Measurements from ENCODE around the gene TIMP4.

TIMP4 gene

DNA sequence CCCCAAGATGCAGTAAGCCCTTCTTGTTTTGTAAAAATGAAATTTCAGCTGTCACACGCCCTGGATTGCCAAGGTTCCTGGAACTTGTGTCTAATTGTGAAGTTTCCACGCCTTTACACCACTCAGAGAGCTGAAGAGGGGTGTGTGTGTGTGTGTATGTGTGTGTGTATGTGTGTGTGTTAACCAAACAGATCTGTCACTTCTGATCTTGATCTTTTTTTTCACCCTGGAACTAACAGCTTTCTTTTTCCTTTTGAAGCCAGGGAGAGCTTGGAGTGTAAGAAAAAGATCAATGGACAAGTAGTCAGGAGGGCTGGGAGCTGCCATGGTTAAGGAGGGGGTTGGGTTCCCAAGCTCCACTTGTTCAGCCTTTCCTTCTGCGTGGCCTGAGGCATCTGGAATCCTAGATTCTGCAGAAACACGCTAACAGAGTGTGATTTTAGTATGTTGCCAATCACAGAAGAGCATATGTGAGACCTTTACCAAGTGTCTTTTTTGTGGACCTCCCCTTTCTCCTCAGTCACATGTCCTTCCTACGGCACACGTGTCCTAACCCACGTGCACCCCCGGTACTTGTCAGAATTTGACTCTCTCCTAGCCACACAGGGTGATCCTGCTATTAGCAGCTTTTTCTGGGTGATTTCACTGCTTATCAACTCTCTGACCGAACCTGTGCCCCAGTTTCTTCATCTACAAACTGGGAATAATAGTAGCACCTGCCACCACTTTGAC is 11.5 kb downstream of the TIMP4 start:
- no peak for DNase-seq

- DNase-seq: no peak
Measured at GRCh38 chr3:12143949-12144504, 14.7 kb downstream of the TIMP4 start.

DNA sequence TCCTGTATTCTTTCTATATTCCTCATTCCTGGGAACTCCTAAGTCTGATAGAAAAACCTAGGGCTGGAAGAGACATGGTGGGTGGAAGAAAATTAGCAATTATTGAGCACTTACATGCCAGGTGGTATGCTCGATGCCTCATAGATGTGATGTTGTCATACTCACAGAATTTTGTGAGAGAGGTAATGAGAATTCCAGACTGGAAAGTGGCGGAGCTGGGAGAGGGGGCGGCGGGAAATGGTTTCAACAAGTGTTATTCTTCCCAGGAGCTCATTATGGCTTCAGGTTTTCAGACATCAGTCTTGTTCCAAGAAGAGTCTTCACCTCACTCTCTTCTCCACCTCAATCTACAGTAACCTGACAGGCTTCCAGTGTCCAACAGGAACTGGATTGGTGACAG is 16.2 kb downstream of the TIMP4 start:
- no peak for DNase-seq

GRCh38 chr3:12141350-12141749 is 17.4 kb downstream of the TIMP4 start:
- no peak for DNase-seq

DNA sequence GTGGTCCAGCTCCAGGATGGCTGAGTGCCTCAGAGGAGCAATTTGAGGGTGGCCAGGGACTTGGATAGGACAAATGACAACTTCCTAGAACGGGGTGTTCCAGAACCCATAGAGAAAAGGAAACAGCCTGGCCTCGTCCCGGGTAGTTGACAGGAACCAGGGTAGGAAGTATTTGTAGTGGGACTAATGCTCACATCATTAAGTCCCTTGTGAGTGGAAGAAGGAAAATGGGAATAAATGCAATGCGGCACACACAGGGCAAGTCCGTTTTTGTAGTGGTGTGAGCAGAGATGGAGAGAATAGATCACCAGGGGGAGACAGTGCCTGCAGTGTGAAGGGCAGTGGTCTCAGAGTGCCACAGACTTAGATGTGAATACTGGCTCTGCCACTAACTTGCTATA is 19.6 kb downstream of the TIMP4 start:
- DNase-seq: no peak

DNA sequence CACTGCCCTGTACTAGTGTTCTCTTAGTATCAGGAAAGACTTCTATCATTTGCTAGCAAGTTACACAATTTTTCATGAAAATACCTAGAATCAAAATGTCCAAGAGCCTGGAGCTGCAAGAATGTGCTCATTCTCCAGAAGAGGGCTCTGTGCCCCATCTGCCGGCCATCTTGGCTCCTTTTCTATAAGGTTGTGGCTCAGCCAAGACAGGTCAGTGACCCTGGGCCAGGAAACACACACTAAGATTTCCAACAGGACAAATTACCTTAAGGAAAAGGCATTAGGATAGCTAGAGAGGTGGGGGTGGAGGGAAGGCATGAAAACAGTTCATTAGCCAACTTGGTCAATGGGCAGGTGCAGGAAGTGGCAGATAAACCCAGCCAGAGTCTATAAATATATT is 20.7 kb downstream of the TIMP4 start:
- DNase-seq: no peak

DNA sequence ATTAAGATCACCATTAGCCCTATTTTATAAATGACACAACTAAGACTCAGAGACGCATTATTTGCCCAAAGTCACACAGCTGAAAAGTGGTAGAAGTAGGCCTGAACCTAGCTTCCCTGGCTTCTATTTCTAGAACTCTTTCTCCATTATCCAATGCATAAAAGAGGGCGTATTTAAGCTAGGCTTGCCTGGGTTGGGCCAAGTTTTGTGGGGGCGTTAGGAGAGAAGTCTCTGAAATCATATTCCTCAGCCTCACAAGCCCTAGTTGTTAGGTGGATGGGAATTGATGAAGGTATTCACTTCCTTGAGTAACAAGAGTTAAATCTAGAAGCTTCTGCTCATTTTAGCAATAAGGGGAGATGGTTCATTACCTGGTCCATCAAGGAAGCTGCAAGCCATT is 22.3 kb downstream of the TIMP4 start:
- no peak for DNase-seq

DNA sequence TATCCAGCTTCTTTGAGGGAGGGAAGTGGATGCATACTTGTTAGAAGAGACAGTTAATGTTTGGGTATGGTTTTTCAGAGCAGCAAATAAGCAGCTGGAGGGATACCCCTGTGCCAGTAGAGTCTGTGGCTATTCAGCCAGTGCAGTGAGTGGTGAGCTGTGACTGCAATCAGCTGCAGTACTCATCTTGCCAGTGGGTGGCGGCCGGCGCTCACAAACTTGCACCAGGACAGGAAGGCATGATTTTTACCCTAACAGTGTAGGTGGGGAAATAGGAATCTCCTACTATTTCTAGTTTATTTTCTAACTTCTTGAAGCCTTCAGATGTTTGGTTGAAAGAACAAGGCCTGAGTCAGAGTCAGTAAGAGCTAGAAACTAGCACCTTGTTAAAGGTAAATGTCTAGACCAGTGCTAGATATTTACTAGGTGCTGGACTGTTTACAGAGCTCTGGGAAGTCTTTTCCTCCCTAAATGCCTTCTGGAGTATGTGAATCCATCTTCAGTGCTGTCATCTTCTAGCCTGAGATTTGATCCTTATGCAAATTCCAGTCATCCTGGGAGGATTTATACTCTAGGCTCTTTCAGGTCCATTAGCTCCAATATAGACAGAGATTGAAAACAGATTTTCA is 23.6 kb downstream of the TIMP4 start:
- peak; percentile 16 for DNase-seq

DNA sequence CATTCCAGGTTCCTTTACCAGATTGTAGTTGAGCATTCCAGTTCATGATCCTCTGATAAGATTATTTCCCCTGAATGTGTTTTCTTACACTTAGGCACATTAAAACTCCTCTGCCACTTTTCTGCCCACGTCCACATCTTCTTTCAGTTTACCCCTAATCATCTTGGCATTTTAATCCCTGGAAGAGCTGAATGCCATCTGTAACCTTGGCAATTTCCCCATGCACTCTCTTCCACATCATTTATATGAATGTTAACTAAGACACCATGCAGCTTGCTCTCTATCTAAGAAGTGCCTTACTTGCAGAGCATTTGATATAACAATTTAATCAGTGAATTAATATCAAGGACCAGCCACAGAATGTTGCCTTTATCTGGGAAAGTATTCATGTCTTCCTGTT is 25.8 kb downstream of the TIMP4 start:
- no peak for DNase-seq

GRCh38 chr3:12131351-12132090 is 27.2 kb downstream of the TIMP4 start:
- DNase-seq: no peak

GRCh38 chr3:12127391-12127790 is 31.3 kb downstream of the TIMP4 start:
- DNase-seq: no peak

GRCh38 chr3:12125772-12126171 is 32.9 kb downstream of the TIMP4 start:
- DNase-seq: no peak

DNA sequence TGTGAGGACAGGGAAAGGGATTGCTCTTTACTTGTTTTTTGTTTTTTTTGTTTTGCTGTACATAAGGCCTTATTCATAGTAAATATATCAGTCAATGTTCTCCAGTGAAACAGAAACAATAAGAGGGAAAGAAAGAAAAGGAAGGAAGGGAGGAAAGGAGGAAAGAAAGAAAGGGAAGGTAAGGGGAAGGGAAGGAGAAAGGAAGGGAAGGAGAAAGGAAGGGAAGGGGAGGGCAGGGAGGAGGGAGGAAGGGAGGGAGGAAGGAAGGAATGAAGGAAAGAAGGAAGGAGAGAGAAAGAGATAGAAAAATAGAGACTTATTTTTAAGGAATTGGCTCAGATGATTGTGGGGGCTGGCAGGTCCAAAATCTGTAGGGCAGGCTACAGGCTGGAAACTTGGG is 37.2 kb downstream of the TIMP4 start:
- DNase-seq: no peak

GRCh38 chr3:12120374-12121140 is 38.2 kb downstream of the TIMP4 start:
- DNase-seq: no peak

DNA sequence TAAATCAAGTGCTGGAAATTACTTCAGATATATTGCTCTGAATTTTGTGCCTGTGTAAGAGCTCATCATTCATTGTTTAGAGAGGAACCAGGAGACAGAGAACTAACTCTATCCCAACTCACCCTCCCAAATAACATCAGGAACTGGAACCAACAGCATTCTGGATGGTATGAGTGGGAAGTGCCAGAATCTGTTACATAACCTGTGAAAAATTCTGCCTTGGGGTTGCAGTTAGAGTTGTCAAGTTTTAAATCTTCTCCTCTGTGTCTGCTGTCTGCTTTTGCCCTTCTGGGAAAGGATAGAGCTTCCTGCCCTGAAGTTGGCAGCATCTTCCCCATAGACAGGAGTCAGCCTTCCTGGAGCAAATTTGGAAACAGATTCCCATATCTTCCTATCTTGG is 41.2 kb downstream of the TIMP4 start:
- no peak for DNase-seq

GRCh38 chr3:12116870-12117269 is 41.8 kb downstream of the TIMP4 start:
- DNase-seq: no peak

- DNase-seq: no peak
Measured at GRCh38 chr3:12115849-12116248, 42.9 kb downstream of the TIMP4 start.

GRCh38 chr3:12115104-12115503 is 43.6 kb downstream of the TIMP4 start:
- DNase-seq: no peak

DNA sequence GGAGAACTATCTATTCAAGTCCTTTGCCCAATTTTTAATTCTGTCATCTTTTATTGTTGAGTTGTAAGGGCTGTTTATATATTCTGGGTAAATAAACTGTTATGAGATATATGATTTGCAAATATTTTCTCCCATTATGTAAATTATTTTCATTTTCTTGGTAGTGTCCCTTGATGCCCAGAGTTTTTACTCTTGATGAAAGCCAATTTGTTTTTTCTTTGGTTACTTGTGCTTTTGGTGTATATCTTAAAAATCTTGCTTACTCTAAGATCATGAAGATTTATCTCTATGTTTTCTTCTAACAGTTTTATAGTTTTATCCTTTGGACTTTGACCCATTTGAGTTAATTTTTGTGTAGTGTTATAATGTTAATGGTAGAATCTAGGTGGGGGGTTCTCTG is 44.5 kb downstream of the TIMP4 start:
- no peak for DNase-seq

- DNase-seq: no peak
Measured at GRCh38 chr3:12107071-12107713, 51.5 kb downstream of the TIMP4 start.

Measured in GDM1 (cell line).